Measurements from ENCODE around the gene MATK. TPM values are rescaled to one million over a fixed set of nuclear protein-coding genes. Genes with fewer than 3 reads are reported as not detected.

The MATK gene
- total RNA-seq, 1 experiment from 2014 or later: 28.3 TPM

DNA sequence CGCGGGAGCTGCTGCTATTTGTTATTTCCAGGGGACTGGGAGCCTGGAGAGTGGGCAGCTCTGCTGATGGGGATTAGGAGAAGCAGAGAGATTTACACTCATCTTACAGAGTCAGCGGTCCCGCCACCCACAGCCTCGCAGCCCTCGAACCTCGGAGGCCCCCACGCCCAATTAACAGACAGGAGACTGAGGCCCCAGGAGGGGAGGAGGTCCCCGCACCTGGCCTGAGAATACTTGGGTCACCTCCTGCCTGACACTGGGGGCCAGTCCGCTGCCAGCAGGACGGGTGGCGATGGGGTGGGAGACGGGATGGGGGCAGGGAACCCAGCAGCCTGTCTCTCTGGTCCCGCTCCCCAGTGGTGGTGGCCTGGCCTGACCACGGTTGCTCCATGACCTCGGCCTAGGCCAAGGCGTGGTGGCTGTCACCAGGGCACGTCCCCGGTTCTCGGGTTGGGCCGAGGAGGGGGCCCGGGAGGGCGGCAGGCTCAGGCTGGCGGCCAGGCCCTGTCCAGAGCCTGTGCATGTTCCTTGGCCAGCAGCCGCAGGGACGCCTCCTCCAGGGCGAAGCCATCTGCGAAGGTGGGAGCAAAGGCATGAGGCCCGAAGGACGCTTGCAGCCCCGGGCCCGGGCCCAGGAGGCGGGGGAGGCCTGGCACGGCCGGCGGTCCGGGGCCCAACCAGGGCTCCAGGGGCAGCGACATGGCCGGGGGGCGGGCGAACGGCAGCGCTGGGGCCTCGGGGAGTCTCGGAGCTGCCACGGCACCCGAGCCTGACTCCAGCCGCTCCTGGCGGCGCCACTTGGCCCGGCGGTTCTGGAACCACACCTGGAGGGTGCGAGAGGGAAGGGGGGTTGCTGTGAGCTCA, 15.8 kb downstream of the MATK start:
- Mint-ChIP-seq H3K27me3 (ENCODE audit: low read depth) (no peaks in the 10 kb centered on the region), H3K36me3 (peaks cover 5% of the 10 kb centered on the region), H3K4me3 (no peak overlapping the region), H3K9me3 (no peaks in the 10 kb centered on the region), H3K27ac (no peak overlapping the region), H3K4me1 (peaks cover 5% of the 10 kb centered on the region)
- no peak for TF ChIP-seq ZNF232 (CRISPR knock-in tag; IDR thresholded peaks at IDR 0.05)
- TF ChIP-seq, protein P1, sequence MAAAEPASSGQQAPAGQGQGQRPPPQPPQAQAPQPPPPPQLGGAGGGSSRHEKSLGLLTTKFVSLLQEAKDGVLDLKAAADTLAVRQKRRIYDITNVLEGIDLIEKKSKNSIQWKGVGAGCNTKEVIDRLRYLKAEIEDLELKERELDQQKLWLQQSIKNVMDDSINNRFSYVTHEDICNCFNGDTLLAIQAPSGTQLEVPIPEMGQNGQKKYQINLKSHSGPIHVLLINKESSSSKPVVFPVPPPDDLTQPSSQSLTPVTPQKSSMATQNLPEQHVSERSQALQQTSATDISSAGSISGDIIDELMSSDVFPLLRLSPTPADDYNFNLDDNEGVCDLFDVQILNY (CRISPR knock-in tag; IDR thresholded peaks at IDR 0.05): no peak
- TF ChIP-seq TEAD1 (CRISPR knock-in tag; IDR thresholded peaks at IDR 0.05): no peak
- TF ChIP-seq, protein P2, sequence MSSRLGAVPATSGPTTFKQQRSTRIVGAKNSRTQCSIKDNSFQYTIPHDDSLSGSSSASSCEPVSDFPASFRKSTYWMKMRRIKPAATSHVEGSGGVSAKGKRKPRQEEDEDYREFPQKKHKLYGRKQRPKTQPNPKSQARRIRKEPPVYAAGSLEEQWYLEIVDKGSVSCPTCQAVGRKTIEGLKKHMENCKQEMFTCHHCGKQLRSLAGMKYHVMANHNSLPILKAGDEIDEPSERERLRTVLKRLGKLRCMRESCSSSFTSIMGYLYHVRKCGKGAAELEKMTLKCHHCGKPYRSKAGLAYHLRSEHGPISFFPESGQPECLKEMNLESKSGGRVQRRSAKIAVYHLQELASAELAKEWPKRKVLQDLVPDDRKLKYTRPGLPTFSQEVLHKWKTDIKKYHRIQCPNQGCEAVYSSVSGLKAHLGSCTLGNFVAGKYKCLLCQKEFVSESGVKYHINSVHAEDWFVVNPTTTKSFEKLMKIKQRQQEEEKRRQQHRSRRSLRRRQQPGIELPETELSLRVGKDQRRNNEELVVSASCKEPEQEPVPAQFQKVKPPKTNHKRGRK (CRISPR knock-in tag; IDR thresholded peaks at IDR 0.05; ENCODE audit: borderline replicate concordance): no peak
- no peak for TF ChIP-seq TCF7 (CRISPR knock-in tag; IDR thresholded peaks at IDR 0.05; ENCODE audit: low read depth)
- no peak for TF ChIP-seq FOXP1 (CRISPR knock-in tag; IDR thresholded peaks at IDR 0.05; ENCODE audit: borderline replicate concordance)
- TF ChIP-seq, protein P3, sequence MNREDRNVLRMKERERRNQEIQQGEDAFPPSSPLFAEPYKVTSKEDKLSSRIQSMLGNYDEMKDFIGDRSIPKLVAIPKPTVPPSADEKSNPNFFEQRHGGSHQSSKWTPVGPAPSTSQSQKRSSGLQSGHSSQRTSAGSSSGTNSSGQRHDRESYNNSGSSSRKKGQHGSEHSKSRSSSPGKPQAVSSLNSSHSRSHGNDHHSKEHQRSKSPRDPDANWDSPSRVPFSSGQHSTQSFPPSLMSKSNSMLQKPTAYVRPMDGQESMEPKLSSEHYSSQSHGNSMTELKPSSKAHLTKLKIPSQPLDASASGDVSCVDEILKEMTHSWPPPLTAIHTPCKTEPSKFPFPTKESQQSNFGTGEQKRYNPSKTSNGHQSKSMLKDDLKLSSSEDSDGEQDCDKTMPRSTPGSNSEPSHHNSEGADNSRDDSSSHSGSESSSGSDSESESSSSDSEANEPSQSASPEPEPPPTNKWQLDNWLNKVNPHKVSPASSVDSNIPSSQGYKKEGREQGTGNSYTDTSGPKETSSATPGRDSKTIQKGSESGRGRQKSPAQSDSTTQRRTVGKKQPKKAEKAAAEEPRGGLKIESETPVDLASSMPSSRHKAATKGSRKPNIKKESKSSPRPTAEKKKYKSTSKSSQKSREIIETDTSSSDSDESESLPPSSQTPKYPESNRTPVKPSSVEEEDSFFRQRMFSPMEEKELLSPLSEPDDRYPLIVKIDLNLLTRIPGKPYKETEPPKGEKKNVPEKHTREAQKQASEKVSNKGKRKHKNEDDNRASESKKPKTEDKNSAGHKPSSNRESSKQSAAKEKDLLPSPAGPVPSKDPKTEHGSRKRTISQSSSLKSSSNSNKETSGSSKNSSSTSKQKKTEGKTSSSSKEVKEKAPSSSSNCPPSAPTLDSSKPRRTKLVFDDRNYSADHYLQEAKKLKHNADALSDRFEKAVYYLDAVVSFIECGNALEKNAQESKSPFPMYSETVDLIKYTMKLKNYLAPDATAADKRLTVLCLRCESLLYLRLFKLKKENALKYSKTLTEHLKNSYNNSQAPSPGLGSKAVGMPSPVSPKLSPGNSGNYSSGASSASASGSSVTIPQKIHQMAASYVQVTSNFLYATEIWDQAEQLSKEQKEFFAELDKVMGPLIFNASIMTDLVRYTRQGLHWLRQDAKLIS (CRISPR knock-in tag; IDR thresholded peaks at IDR 0.05; ENCODE audit: borderline replicate concordance): no peak
- TF ChIP-seq ATF1 (CRISPR knock-in tag; IDR thresholded peaks at IDR 0.05): no peak
- TF ChIP-seq, protein P4, sequence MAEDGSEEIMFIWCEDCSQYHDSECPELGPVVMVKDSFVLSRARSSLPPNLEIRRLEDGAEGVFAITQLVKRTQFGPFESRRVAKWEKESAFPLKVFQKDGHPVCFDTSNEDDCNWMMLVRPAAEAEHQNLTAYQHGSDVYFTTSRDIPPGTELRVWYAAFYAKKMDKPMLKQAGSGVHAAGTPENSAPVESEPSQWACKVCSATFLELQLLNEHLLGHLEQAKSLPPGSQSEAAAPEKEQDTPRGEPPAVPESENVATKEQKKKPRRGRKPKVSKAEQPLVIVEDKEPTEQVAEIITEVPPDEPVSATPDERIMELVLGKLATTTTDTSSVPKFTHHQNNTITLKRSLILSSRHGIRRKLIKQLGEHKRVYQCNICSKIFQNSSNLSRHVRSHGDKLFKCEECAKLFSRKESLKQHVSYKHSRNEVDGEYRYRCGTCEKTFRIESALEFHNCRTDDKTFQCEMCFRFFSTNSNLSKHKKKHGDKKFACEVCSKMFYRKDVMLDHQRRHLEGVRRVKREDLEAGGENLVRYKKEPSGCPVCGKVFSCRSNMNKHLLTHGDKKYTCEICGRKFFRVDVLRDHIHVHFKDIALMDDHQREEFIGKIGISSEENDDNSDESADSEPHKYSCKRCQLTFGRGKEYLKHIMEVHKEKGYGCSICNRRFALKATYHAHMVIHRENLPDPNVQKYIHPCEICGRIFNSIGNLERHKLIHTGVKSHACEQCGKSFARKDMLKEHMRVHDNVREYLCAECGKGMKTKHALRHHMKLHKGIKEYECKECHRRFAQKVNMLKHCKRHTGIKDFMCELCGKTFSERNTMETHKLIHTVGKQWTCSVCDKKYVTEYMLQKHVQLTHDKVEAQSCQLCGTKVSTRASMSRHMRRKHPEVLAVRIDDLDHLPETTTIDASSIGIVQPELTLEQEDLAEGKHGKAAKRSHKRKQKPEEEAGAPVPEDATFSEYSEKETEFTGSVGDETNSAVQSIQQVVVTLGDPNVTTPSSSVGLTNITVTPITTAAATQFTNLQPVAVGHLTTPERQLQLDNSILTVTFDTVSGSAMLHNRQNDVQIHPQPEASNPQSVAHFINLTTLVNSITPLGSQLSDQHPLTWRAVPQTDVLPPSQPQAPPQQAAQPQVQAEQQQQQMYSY (CRISPR knock-in tag; IDR thresholded peaks at IDR 0.05): no peak
- TF ChIP-seq, protein P5, sequence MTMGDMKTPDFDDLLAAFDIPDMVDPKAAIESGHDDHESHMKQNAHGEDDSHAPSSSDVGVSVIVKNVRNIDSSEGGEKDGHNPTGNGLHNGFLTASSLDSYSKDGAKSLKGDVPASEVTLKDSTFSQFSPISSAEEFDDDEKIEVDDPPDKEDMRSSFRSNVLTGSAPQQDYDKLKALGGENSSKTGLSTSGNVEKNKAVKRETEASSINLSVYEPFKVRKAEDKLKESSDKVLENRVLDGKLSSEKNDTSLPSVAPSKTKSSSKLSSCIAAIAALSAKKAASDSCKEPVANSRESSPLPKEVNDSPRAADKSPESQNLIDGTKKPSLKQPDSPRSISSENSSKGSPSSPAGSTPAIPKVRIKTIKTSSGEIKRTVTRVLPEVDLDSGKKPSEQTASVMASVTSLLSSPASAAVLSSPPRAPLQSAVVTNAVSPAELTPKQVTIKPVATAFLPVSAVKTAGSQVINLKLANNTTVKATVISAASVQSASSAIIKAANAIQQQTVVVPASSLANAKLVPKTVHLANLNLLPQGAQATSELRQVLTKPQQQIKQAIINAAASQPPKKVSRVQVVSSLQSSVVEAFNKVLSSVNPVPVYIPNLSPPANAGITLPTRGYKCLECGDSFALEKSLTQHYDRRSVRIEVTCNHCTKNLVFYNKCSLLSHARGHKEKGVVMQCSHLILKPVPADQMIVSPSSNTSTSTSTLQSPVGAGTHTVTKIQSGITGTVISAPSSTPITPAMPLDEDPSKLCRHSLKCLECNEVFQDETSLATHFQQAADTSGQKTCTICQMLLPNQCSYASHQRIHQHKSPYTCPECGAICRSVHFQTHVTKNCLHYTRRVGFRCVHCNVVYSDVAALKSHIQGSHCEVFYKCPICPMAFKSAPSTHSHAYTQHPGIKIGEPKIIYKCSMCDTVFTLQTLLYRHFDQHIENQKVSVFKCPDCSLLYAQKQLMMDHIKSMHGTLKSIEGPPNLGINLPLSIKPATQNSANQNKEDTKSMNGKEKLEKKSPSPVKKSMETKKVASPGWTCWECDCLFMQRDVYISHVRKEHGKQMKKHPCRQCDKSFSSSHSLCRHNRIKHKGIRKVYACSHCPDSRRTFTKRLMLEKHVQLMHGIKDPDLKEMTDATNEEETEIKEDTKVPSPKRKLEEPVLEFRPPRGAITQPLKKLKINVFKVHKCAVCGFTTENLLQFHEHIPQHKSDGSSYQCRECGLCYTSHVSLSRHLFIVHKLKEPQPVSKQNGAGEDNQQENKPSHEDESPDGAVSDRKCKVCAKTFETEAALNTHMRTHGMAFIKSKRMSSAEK (CRISPR knock-in tag; IDR thresholded peaks at IDR 0.05; ENCODE audit: borderline replicate concordance): no peak
- TF ChIP-seq GRHL2 (CRISPR knock-in tag; IDR thresholded peaks at IDR 0.05; ENCODE audit: insufficient replicate concordance, severe bottlenecking): no peak
- no peak for TF ChIP-seq RELA (CRISPR knock-in tag; IDR thresholded peaks at IDR 0.05; ENCODE audit: borderline replicate concordance)
- TF ChIP-seq ZNF317 (CRISPR knock-in tag; IDR thresholded peaks at IDR 0.05; ENCODE audit: borderline replicate concordance, low read depth): no peak
- ChIA-PET POLR2A (interaction anchor here (1.2 kb wide), 1 partner anchor 8 kb away, joined by 3 read pairs; the partner anchor contains the start of gene MRPL54), CTCF (interaction anchor here (0.7 to 2.7 kb wide), 5 partner anchors 8 to 217 kb away, joined by 3 to 9 read pairs (median 3); partner anchors contain the start of gene MRPL54)
- DNase-seq (ENCODE audit: low spot score) (no peak), ATAC-seq (no peak)
